HL-60 (cell line): ENCODE measurements around the gene STRN3.

Source experiments
- DNase-seq, 2 experiments: peaks; one replicate each; pipeline ENCODE4 v3.0.0-alpha.2; 2010 to 2020; ENCODE audit warnings: low read depth in 1 of 2, low spot score in 1 of 2
- H3K27ac ChIP-seq: fragments of 250-450 bp; sonication (Bioruptor Pico); replicated peaks from 2 replicates; pipeline ENCODE4 v1.5.1; 2020; ENCODE audit warnings: mild to moderate bottlenecking, moderate library complexity
- H3K27me3 ChIP-seq: fragments of 250-450 bp; sonication (Bioruptor Pico); 2 replicates; pipeline ENCODE4 v1.5.1; 2021; ENCODE audit warnings: mild to moderate bottlenecking, moderate library complexity; ENCODE audit not compliant: insufficient read depth, poor library complexity, severe bottlenecking
- H3K4me3 ChIP-seq: replicated peaks from 2 replicates; pipeline ENCODE4 v1.5.1; 2011; ENCODE audit warnings: mild to moderate bottlenecking, control low read depth, low read length; ENCODE audit not compliant: insufficient read depth
- CTCF ChIP-seq: IDR thresholded peaks from one replicate; pipeline ENCODE4 v1.5.1; 2011; ENCODE audit warnings: low read length, control low read depth, inconsistent platforms; ENCODE audit not compliant: insufficient read depth
- GABPA ChIP-seq: IDR thresholded peaks from 2 replicates; pipeline ENCODE4 v1.6.1; 2012; ENCODE audit warnings: low read depth
- POLR2AphosphoS5 ChIP-seq: IDR thresholded peaks from 2 replicates; pipeline ENCODE4 v1.6.1; 2012; ENCODE audit warnings: low read depth
- SPI1 ChIP-seq: IDR thresholded peaks from 2 replicates; pipeline ENCODE4 v1.6.1; 2012; ENCODE audit warnings: low read depth, mild to moderate bottlenecking, borderline replicate concordance
- TF ChIP-seq, protein P1 (sequence below): IDR thresholded peaks from 2 replicates; pipeline ENCODE4 v1.6.1; 2012; ENCODE audit warnings: low read depth; ENCODE audit not compliant: insufficient replicate concordance

The STRN3 gene

DNA sequence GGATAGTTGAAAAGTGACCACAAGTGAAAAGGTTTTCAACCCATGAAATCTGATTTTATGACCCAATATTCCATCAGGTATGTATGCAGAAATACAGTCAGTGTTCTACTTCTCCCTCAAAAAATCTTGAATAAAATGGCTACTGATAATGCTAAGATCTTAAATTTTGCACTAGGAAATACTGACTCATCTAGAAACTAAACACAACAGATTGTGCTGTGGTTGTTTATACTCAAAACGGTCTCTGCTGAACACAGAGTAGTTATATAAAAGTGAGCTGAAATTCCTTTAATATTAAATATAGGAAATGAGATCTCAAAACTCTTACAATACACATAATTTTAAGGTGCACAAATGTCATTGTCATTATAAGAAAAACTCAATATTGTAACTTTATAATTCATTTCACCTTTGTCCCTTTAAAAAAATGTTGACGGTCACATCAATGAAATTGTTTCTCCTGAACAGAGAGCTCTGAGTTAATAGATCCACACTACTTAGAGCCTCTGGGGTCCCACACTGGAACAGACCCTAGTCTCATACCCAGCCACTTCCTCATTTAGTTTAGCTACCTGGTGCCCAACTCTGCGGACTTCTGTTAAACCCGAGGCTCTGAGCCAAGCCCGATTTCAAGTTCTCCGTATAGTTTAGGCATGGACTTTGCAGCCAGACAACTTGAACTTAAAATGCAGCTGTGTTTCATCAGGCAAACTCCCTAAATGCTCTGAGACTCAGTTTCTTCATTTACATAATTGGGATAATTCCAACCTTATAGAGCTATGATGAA lies 142.5 kb downstream of the STRN3 start:
- no peak overlapping the region for H3K27ac ChIP-seq
- no peaks in the 10 kb centered on the region for H3K27me3 ChIP-seq
- H3K4me3 ChIP-seq, result no peak overlapping the region
- TF ChIP-seq POLR2AphosphoS5 (no peak), SPI1 (peak; percentile 70)
- no peak for DNase-seq

DNA sequence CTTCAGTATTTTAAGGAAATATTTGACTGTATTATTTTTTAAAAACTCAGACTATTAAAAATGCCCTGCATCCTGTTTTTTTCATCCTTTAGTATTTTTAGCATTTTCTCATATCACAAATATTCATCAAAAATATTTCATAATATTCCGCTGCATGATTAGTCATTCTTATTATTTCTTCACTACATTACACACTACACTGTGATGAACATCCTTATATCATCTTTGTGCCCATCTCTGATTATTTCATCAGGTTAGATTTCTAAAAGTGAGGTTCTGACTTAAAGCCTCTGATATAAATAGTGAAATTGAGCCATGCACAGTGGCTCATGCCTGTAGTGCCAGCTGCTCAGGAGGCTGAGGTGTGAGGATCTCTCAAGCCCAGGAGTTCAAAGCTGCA lies 143.7 kb downstream of the STRN3 start:
- TF ChIP-seq POLR2AphosphoS5 (no peak), GABPA (no peak), CTCF (no peak)
- no peak overlapping the region for H3K4me3 ChIP-seq
- H3K27me3 ChIP-seq, result no peaks in the 10 kb centered on the region
- no peak for DNase-seq
- H3K27ac ChIP-seq, result no peak overlapping the region

DNA sequence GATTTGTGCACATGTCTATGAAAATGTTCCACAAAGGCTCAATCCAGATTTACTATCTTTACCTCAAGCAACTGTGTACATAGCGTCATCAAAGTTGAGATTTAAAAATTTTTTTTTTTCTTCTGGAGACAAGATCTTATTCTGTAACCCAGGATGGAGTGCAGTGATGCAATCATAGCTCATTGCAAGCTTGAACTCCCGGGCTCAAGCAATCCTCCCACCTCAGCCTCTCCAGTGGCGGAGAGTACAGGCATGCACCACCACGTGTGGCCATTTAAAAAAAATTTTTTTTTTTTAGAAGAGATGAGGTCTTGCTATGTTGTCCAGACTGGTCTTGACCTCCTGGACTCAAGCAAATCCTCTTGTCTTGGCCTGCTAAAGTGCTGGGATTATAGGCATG lies 149.5 kb downstream of the STRN3 start:
- no peak overlapping the region for H3K27ac ChIP-seq
- peaks cover 7% of the 10 kb centered on the region for H3K27me3 ChIP-seq
- DNase-seq, result peak in 1 of 2 experiments; percentile 6
- no peak overlapping the region for H3K4me3 ChIP-seq
- TF ChIP-seq POLR2AphosphoS5 (no peak), CTCF (no peak), GABPA (no peak)
- TF ChIP-seq, protein P1, sequence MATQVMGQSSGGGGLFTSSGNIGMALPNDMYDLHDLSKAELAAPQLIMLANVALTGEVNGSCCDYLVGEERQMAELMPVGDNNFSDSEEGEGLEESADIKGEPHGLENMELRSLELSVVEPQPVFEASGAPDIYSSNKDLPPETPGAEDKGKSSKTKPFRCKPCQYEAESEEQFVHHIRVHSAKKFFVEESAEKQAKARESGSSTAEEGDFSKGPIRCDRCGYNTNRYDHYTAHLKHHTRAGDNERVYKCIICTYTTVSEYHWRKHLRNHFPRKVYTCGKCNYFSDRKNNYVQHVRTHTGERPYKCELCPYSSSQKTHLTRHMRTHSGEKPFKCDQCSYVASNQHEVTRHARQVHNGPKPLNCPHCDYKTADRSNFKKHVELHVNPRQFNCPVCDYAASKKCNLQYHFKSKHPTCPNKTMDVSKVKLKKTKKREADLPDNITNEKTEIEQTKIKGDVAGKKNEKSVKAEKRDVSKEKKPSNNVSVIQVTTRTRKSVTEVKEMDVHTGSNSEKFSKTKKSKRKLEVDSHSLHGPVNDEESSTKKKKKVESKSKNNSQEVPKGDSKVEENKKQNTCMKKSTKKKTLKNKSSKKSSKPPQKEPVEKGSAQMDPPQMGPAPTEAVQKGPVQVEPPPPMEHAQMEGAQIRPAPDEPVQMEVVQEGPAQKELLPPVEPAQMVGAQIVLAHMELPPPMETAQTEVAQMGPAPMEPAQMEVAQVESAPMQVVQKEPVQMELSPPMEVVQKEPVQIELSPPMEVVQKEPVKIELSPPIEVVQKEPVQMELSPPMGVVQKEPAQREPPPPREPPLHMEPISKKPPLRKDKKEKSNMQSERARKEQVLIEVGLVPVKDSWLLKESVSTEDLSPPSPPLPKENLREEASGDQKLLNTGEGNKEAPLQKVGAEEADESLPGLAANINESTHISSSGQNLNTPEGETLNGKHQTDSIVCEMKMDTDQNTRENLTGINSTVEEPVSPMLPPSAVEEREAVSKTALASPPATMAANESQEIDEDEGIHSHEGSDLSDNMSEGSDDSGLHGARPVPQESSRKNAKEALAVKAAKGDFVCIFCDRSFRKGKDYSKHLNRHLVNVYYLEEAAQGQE, result no peak

GRCh38 chr14:30875788-30876053 lies 150.5 kb downstream of the STRN3 start:
- H3K27ac ChIP-seq, result no peak overlapping the region
- DNase-seq, result no peak
- no peak for TF ChIP-seq SPI1
- TF ChIP-seq, protein P1, result no peak
- TF ChIP-seq GABPA, result no peak
- no peak for TF ChIP-seq CTCF
- TF ChIP-seq POLR2AphosphoS5, result no peak
- H3K4me3 ChIP-seq, result no peak overlapping the region
- peaks cover 7% of the 10 kb centered on the region for H3K27me3 ChIP-seq
